ENCODE measurements around the gene NPR2. TPM values are rescaled to one million over a fixed set of nuclear protein-coding genes. Genes with fewer than 3 reads are reported as not detected.

The NPR2 gene
- total RNA-seq, 1 experiment from 2014 or later, result 12.5 TPM

- Histone ChIP-seq H3K79me1 (ENCODE audit: insufficient read depth, low read depth, low read length, poor library complexity, severe bottlenecking) (no peaks in the 10 kb centered on the region), H3K23me2 (ENCODE audit: insufficient read length, low read depth, low read length, poor library complexity, severe bottlenecking) (no peaks in the 10 kb centered on the region), H4K5ac (ENCODE audit: insufficient read length, low read depth, low read length) (no peak overlapping the region), H2BK15ac (ENCODE audit: low read depth, low read length) (no peak overlapping the region; the same call in 1 of the 2 replicates), H3K4me2 (ENCODE audit: insufficient read depth, insufficient read length, low read length) (peak overlapping the region; percentile 30), H3K27ac (ENCODE audit: insufficient read length, low read depth, low read length) (peak overlapping the region; percentile 57), H4K20me1 (ENCODE audit: control insufficient read depth, insufficient read depth, insufficient read length) (no peaks in the 10 kb centered on the region), H2BK120ac (ENCODE audit: low read depth, low read length, poor library complexity, severe bottlenecking) (no peak overlapping the region), H4K8ac (replicated peaks; ENCODE audit: insufficient read length, low read depth, low read length) (no peak overlapping the region), H3T11ph (ENCODE audit: low read length) (no peak overlapping the region), H3K4ac (ENCODE audit: low read depth, low read length) (no peak overlapping the region), H3K14ac (ENCODE audit: insufficient read depth, low read length) (no peak overlapping the region; the same call in 1 of the 2 replicates), H3K56ac (ENCODE audit: insufficient read length, low read depth, low read length) (no peak overlapping the region), H2AK5ac (ENCODE audit: insufficient read length, low read length) (no peak overlapping the region), H3K79me2 (ENCODE audit: insufficient read depth, low read length) (no peaks in the 10 kb centered on the region), H3K9me3 (ENCODE audit: control insufficient read depth, low read depth, low read length) (no peaks in the 10 kb centered on the region), H3K9ac (ENCODE audit: extremely low read depth, insufficient read length, low read length) (peak overlapping the region; percentile 37), H3K4me1 (ENCODE audit: insufficient read depth, low read length) (peaks cover 4% of the 10 kb centered on the region; the same call in 1 of the 2 replicates), H3K23ac (ENCODE audit: insufficient read length, low read depth, low read length) (no peak overlapping the region), H4K91ac (ENCODE audit: insufficient read length, low read depth, low read length) (no peak overlapping the region), H2BK5ac (ENCODE audit: insufficient read length, low read length) (no peak overlapping the region), H3K27me3 (ENCODE audit: insufficient read depth, low read length) (no peaks in the 10 kb centered on the region), H3K18ac (ENCODE audit: insufficient read length, low read depth, low read length) (no peak overlapping the region), H2BK20ac (ENCODE audit: low read depth, low read length, poor library complexity, severe bottlenecking) (no peak overlapping the region), H2AFZ (ENCODE audit: low read length) (no peak overlapping the region), H2BK12ac (ENCODE audit: insufficient read length, low read depth, low read length) (no peak overlapping the region)
- peak overlapping the region in 2 of 3 experiments; percentile 41 to 70; a peak in 5 of 7 replicates for H3K27ac Mint-ChIP-seq
- H3K4me3 Mint-ChIP-seq, result no peak overlapping the region; a peak in 1 of 5 replicates
- peaks cover 0 to under 1% (median 0%) of the 10 kb centered on the region in 3 experiments; a peak in 2 of 7 replicates for H3K36me3 Mint-ChIP-seq (ENCODE audit: insufficient read depth in 1 of 3, low read depth in 3 of 3)
- H3K4me1 Mint-ChIP-seq, result peaks cover 15 to 19% of the 10 kb centered on the region in 2 experiments
- DNase-seq, result no peak
- H3K27me3 Mint-ChIP-seq (ENCODE audit: low read depth), result no peaks in the 10 kb centered on the region
- no peaks in the 10 kb centered on the region for H3K9me3 Mint-ChIP-seq
- WGBS (ENCODE audit: extremely low coverage, insufficient read length, low lambda C conversion rate), result no CpG with 5 or more reads among the region's 7 CpGs
- TF ChIP-seq CTCF (conservative IDR thresholded peaks at IDR 0.05), result no peak
These were observed 16.3 kb upstream of the NPR2 start for GRCh38 chr9:35774907-35775635.
